Transverse colon (tissue), 4 donors: ENCODE measurements around the gene ATF3.

Source experiments
- EP300 ChIP-seq: sonication (generic); formaldehyde crosslinking; IDR thresholded peaks from one replicate; pipeline ENCODE4 v1.6.1; 2017; ENCODE audit warnings: antibody characterized with exemption, low read depth
- POLR2AphosphoS5 ChIP-seq, 3 donors: sonication (generic); formaldehyde crosslinking; IDR thresholded peaks; one replicate each; pipeline ENCODE4 v1.6.1; 2016; ENCODE audit warnings: antibody characterized with exemption in 3 of 3
- TF ChIP-seq, protein P1 (sequence below), 5 experiments: fragments of 200-600 bp in 3 of 5; fragments of 450-650 bp in 2 of 5; sonication (generic) in 3 of 5; IDR thresholded peaks; 1 replicate in 2 of 5; 2 replicates in 3 of 5; pipeline ENCODE4 v1.5.1; 2016 to 2017; ENCODE audit warnings: antibody characterized with exemption in 5 of 5, inconsistent platforms in 3 of 5, mild to moderate bottlenecking in 2 of 5, moderate library complexity in 1 of 5

DNA sequence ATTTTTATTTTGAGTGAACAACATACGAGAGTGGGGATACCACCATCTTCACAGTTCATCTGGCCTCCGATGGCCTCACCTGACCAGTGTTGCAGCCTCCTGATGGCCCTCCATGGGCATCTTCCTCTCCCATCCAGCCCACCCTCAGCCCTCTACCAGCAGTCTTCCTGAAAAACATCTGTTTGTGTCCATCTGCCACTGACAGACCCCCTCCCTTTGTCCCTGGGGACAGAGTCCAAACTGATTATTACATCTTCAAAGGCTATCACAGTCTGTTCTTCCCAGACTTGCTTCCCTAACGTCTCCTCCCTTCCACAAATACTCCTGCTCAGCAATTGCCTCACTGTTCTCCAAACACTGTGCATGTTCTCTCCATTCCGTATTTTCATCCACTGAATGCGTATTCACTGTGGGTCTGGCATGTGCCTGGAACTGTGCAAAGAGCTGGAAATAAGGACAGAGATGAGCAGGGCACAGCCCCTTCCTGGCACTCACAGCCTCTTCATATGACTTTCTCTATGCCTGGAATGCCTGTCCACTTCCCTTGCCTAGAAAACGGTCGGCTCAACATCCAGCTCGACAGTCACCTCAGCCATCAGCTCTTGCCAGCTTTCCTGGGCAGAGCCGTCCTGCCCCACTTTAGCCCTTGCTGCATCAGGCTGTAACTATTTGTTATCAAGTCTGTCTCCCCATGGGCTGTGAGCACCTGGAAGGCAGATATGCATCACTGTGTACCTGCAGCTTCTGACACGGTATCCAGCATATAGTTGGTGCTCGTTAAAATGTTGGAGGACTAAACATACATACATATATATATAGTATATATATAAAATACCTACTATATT, 8.3 kb upstream of the ATF3 start:
- TF ChIP-seq, protein P1, sequence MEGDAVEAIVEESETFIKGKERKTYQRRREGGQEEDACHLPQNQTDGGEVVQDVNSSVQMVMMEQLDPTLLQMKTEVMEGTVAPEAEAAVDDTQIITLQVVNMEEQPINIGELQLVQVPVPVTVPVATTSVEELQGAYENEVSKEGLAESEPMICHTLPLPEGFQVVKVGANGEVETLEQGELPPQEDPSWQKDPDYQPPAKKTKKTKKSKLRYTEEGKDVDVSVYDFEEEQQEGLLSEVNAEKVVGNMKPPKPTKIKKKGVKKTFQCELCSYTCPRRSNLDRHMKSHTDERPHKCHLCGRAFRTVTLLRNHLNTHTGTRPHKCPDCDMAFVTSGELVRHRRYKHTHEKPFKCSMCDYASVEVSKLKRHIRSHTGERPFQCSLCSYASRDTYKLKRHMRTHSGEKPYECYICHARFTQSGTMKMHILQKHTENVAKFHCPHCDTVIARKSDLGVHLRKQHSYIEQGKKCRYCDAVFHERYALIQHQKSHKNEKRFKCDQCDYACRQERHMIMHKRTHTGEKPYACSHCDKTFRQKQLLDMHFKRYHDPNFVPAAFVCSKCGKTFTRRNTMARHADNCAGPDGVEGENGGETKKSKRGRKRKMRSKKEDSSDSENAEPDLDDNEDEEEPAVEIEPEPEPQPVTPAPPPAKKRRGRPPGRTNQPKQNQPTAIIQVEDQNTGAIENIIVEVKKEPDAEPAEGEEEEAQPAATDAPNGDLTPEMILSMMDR (IDR thresholded peaks at IDR 0.05), result no peak
- TF ChIP-seq POLR2AphosphoS5 (IDR thresholded peaks at IDR 0.05) (no peak), EP300 (no peak)
